ENCODE data around the gene GALNT9.

Gene GALNT9

GRCh38 chr12:132292328-132293319, 36.8 kb downstream of the GALNT9 start:
- no peak for DNase-seq

- DNase-seq = no peak
Measured at GRCh38 chr12:132291402-132292175, 37.8 kb downstream of the GALNT9 start.

DNA sequence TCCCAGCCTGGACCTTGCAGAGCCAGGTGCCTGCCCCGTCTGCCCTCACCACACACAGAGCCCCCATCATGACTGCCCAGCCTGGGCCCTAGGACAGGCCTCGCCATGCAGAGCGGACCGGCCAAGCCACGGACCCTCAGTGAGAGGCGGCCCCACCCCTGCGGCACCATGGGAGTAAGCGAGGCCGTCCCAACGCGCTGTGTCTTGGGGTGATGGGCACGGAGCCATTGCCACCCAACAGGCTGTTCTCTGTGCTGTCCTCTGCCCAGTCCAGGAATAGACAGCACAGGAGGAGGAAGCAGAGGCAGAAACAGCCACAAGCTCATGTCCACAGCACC, 39.2 kb downstream of the GALNT9 start:
- no peak for DNase-seq

GRCh38 chr12:132289356-132290202, 39.8 kb downstream of the GALNT9 start:
- no peak for DNase-seq

DNA sequence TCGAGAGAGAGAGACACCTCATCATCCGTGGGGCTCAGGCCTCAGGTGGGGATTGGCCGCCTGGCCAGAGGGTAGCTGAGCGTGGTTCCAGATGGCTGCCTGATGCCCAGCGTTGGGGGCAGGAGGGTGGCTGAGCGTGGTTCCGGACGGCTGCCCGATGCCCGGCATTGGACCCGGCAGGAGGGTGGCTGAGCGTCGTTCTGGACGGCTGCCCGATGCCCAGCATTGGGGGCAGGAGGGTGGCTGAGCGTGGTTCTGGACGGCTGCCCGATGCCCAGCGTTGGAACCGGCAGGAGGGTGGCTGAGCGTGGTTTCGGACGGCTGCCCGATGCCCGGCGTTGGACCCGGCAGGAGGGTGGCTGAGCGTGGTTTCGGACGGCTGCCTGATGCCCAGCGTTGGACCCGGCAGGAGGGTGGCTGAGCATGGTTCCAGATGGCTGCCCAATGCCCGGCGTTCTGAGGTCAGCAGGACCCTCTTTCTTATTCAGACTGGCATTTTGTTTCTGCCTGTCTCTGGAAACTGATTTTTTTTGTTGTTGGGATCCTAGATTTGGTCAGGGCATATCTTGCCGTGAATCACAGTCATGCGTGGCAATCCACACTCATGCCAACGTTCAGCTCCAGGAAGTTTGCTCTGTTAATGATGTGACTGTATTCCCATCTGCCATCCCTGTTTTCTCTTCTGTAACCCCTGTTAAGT, 40.7 kb downstream of the GALNT9 start:
- no peak for DNase-seq

- DNase-seq = no peak
Measured at GRCh38 chr12:132287391-132288238, 41.8 kb downstream of the GALNT9 start.

GRCh38 chr12:132286912-132287311, 42.5 kb downstream of the GALNT9 start:
- DNase-seq = no peak

DNA sequence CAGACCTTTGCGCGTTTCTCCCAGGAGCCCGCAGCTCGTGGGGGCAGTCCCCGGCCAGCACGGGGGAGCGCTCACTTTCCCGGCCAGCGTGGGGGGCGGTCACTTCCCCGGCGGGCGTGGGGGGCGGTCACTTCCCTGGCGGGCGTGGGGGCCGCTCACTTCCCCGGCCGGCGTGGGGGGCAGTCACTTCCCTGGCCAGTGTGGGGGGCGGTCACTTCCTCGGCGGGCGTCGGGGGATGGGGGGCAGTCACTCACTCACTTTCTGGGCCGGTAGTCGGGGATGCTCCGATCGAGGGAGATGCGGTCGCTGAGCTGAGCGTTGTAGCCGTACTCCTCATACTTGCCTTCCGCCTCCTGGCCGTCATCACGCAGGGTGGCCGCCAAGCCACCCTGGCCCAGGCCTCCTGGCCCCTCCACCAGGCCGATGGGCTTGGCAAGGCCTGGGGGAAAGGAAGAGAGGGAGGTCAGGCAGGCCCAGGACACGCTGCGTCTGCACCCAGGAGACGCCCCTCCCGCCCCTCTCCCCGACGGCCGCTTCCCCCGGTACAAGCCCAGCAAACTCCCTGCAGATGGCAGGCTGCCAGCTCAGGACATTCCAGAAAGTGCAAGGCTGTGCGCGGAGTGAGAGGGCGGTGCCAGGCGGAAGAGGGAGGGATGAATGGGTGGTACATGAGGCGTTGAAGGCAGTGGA, 43.3 kb downstream of the GALNT9 start:
- DNase-seq = no peak

- DNase-seq = no peak
Measured at GRCh38 chr12:132284827-132285741, 44.3 kb downstream of the GALNT9 start.

DNA sequence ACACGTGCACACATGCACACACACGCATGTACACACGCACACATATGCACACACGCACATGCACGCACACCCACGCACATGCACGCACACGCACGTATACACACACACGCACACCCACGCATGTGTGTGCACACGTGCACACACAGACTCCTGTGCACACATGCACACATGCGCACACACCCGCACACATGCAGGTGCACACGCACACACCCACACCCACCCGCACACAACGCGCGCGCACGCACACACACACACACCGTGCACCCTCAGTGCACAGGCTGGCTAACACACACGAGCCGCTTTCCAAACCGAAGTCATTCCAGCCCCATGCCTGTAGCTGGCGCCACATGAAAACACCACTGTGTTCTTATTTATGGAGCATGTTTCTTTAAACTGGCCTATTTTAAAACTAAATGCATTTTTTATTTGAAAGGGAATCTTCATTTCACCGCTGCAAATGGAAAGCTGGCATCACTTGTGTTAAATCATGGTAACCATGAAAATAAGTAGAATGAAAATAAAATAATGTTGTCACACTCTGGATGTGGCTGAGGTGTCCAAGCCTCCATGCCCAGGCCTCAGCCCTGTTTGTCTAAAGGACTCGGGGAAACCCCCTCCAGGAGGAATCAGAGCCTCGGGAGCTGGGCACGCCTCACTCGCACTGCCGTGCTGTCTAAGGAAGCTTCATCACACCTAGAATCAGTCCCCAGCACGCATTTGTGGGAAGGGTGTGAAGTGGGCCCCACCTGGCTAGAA, 45.1 kb downstream of the GALNT9 start:
- no peak for DNase-seq

DNA sequence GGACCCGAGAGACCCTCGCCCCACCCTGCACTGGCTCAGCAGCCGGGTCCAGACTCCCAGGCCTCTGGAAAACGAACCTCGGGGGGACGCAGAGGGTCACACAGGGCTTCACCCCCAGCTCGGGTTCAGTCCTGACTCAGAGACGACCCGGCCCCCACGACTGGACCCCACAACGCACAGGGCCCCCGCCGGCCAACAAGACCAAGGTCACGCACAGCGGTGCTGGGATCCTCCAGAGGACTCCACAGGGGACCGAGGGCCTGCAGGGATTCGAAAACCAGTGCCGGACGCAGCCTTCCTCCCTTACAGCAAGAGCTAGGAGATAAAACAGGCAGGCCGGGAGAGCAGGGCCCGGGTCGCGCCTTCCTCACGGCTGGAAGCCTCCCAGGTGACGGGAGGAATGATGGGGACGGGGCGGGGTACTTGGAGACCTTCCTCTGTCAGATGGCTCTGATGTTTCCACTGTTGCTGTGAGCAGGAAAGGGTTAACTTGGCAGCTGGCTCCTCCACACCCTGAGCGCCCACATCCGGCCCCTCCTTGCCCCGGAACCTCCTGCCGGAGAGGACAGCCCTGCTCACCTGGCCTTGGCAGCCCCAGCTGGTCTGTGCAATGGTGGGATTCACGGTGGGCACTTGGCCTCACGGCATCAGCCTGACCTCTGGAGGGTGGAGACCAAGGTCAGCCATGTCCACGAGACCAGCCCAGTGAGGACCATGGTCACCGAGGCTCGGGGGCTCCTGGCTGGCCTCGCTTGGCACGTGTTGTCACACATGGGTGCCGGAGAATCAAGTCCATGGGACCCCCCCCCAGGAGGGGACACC, 46.2 kb downstream of the GALNT9 start:
- no peak for DNase-seq

GRCh38 chr12:132282031-132282949, 47.1 kb downstream of the GALNT9 start:
- DNase-seq = no peak

- no peak for DNase-seq
Measured at GRCh38 chr12:132281038-132281437, 48.4 kb downstream of the GALNT9 start.

DNA sequence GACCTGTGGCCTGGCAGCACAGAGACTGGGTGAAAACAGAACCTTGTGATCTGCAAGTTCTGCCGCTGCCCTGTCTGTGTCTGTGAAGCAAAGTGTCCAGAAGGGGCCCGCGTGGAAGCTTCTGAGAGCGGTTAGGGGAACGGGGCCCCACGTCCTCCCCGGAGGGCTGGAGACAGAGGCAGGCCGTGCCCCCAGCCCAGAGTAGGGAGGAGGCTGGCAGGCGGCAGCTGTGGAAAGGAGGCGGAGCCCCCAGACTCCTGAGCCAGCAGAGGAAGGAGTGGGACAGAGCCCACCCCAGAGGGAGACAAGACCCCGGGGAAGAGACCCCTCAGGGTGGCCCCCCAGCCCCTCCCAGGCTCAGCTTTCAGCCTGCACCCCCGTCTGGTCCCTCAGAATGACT, 49.0 kb downstream of the GALNT9 start:
- no peak for DNase-seq

DNA sequence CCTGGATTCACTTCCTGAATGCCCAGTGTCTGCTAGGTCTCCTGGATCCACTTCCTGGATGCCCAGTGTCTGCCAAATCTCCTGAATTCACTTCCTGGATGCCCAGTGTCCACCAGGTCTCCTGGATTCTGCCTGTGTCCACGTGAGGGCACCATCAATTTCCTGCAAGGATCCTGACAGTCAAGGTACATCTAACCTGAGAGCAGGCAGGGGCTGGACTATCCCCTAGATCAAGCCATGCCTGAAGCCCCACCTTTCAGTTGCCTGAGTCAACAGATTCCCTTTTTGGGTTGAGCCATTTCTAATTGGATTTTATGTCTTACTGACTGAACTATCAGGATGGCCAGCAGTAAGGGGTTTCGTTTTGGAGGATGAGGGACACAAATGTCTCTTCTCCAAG, 49.5 kb downstream of the GALNT9 start:
- DNase-seq = no peak

- no peak for DNase-seq
Measured at GRCh38 chr12:132279184-132279889, 50.1 kb downstream of the GALNT9 start.

Measured in amniotic stem cell (primary cell).